H1 (cell line): ENCODE measurements around the gene COL21A1. TPM values are rescaled to one million over a fixed set of nuclear protein-coding genes. Genes with fewer than 3 reads are reported as not detected.

Experiments used
- BRCA1 ChIP-seq: IDR thresholded peaks from 2 replicates; pipeline ENCODE4 v1.6.1; 2012; ENCODE audit warnings: low read depth, low read length, improper control_type of control experiment
- CHD1 ChIP-seq: IDR thresholded peaks from 2 replicates; pipeline ENCODE4 v1.6.1; 2012; ENCODE audit warnings: low read depth, low read length, improper control_type of control experiment
- CHD7 ChIP-seq: fragments of 300-600 bp; sonication (generic); IDR thresholded peaks from 2 replicates; pipeline ENCODE4 v1.7.1; 2012; ENCODE audit warnings: low read length, moderate library complexity, mild to moderate bottlenecking, inconsistent platforms; ENCODE audit not compliant: insufficient replicate concordance
- KDM1A ChIP-seq: fragments of 200-600, 300-600 bp; sonication (generic); IDR thresholded peaks from 2 replicates; pipeline ENCODE4 v1.7.1; 2016; ENCODE audit warnings: mild to moderate bottlenecking, low read length, borderline replicate concordance
- KDM5A ChIP-seq: fragments of 200-600 bp; IDR thresholded peaks from 2 replicates; pipeline ENCODE4 v1.7.1; 2012; ENCODE audit warnings: mild to moderate bottlenecking, low read length, inconsistent platforms, mixed read lengths
- NRF1 ChIP-seq: IDR thresholded peaks from 2 replicates; pipeline ENCODE4 v1.6.1; 2011; ENCODE audit warnings: mild to moderate bottlenecking, low read depth, low read length, improper control_type of control experiment
- PHF8 ChIP-seq: fragments of 200-600 bp; sonication (generic); conservative IDR thresholded peaks from 2 replicates; pipeline ENCODE4 v1.7.1; 2012; ENCODE audit warnings: low read depth, mild to moderate bottlenecking, inconsistent platforms, low read length, moderate library complexity
- SIN3A ChIP-seq, 2 experiments: IDR thresholded peaks in 1 of 2; conservative IDR thresholded peaks in 1 of 2; 2 replicates each; pipeline ENCODE4 v1.6.1; 2011 to 2012; ENCODE audit warnings: low read length in 2 of 2, improper control_type of control experiment in 1 of 2, low read depth in 1 of 2, mild to moderate bottlenecking in 1 of 2
- SIRT6 ChIP-seq: IDR thresholded peaks from one replicate; pipeline ENCODE4 v1.7.1; 2012; ENCODE audit warnings: low read length, inconsistent platforms
- SP1 ChIP-seq: IDR thresholded peaks from 2 replicates; pipeline ENCODE4 v1.6.1; 2011; ENCODE audit warnings: low read depth, low read length
- SP2 ChIP-seq: IDR thresholded peaks from 2 replicates; pipeline ENCODE4 v1.6.1; 2012; ENCODE audit warnings: mild to moderate bottlenecking, low read length, inconsistent platforms
- polyA plus RNA-seq, 7 experiments: library from polyadenylated mRNA; depleted of rRNA in 3 of 7; stranded (reverse) in 5 of 7; unstranded in 2 of 7; fragments of >200 nt in 5 of 7; fragments of 200-250 nt in 2 of 7; gene quantifications; 1 replicate in 5 of 7; 2 replicates in 1 of 7; 4 replicates in 1 of 7; pipeline versions ENCODE4 v1.2.1 to v1.2.3, GENCODE V29; 2011 to 2013; ENCODE audit warnings: missing spikeins in 2 of 7, mixed read lengths in 2 of 7
- total RNA-seq: library from RNA; stranded (reverse); fragmentation: NEBNext Ultra II Directional; extraction: Animal tissue kit (Norgen Biotek cat#: 25700); gene quantifications from 2 replicates; pipeline ENCODE4 v1.2.1, GENCODE V29; 2021

The COL21A1 gene
- total and polyA plus RNA-seq, 2 of the 8 experiments (the other 6 are each of a cell fraction or from before 2014, with no cell fraction given) = 1.6 to 3.4 TPM

DNA sequence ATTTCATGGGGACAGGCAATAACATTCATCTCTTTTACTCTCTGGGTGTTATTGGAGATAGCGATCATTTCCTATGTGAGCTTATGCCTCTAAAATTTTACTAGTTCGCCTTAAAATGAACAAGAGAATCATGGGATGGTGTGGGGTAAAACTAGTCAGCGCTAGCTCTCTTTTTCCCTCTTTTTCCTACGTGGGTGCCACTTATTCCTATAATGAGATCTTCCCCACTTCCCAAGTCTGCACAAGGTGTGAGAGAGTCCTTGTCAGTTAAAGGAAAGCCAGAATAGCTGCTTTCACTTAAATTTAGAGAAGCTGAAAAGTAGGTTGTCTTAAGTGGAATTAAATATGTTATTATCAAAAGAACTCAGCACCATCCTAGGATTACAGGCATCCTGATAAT, 198.8 kb downstream of the COL21A1 start (continued):
- TF ChIP-seq CHD7 (no peak), PHF8 (no peak), CHD1 (no peak), NRF1 (no peak), KDM5A (no peak), SIRT6 (no peak), SIN3A (conservative IDR thresholded peaks at IDR 0.05 in 1 of 2, IDR thresholded peaks at IDR 0.05 in 1 of 2; ENCODE audit: low read depth in 1 of 2, low read length in 2 of 2) (no peak), SP2 (no peak), KDM1A (no peak), BRCA1 (no peak), SP1 (no peak)
- TF ChIP-seq, all 59 proteins: peak for 0
